ENCODE data around the gene STIM2.

STIM2 gene

DNA sequence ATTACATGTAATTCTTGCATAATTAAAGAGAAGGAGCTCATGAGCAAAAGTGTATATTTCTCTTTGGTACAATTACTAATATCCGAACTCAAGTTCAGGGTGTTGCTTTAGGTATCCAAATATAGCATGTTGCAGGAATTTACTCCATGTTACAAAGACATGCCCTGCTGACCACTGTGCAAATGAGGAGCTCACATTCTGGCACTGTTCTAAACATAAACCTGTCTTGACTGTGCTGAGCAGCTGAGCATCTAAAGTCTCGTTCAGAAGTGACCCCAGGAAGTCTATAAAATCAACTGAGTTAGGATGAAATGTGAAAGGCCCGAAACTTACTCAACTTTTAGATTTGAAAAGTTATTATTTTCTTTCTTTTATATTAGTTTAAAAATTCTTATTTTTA is 124.3 kb downstream of the STIM2 start:
- no peak overlapping the region for H3K9ac ChIP-seq (ENCODE audit: low read length in 5 of 5)
- H3K27me3 ChIP-seq (ENCODE audit: control insufficient read depth in 5 of 5, insufficient read depth in 4 of 5, low read length in 5 of 5) = no peaks in the 10 kb centered on the region
- no peaks in the 10 kb centered on the region for H3K9me3 ChIP-seq (ENCODE audit: control insufficient read depth in 5 of 5, low read length in 5 of 5)
- no peak overlapping the region for H3K4me3 ChIP-seq (ENCODE audit: low read depth in 1 of 5, low read length in 5 of 5)
- no peaks in the 10 kb centered on the region for H3K36me3 ChIP-seq (ENCODE audit: control insufficient read depth in 5 of 5, insufficient read depth in 5 of 5, low read length in 5 of 5)
- no peak overlapping the region for H3K27ac ChIP-seq (ENCODE audit: low read depth, low read length)
- H3K4me1 ChIP-seq (ENCODE audit: control insufficient read depth in 5 of 5, insufficient read depth in 5 of 5, low read length in 5 of 5) = peaks cover 0 to 5% (median 0%) of the 10 kb centered on the region in 5 donors

DNA sequence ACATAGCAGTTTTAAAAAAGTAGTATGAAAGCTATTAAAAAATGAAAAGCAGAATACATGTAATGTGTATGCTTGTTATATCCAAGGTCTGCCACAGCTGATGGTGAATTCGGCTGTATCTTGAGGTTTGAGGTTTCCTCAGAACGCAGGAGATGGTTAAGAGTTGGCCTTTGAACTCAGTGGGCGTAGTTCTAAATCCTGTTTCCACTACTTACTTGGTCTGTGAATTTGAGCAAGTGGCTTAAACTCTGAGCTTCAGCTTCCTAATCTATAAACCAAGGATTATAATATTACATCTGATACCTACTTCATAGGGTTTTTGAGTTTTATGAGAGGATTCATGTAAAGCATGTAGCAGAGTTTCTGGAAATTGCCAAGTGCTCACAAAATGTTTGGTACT is 125.2 kb downstream of the STIM2 start:
- Histone ChIP-seq H3K27me3 (ENCODE audit: control insufficient read depth in 5 of 5, insufficient read depth in 4 of 5, low read length in 5 of 5) (no peaks in the 10 kb centered on the region), H3K4me3 (ENCODE audit: low read depth in 1 of 5, low read length in 5 of 5) (no peak overlapping the region), H3K4me1 (ENCODE audit: control insufficient read depth in 5 of 5, insufficient read depth in 5 of 5, low read length in 5 of 5) (peaks cover 0 to 5% (median 0%) of the 10 kb centered on the region in 5 donors), H3K9ac (ENCODE audit: low read length in 5 of 5) (no peak overlapping the region), H3K9me3 (ENCODE audit: control insufficient read depth in 5 of 5, low read length in 5 of 5) (no peaks in the 10 kb centered on the region), H3K36me3 (ENCODE audit: control insufficient read depth in 5 of 5, insufficient read depth in 5 of 5, low read length in 5 of 5) (no peaks in the 10 kb centered on the region), H3K27ac (ENCODE audit: low read depth, low read length) (no peak overlapping the region)

DNA sequence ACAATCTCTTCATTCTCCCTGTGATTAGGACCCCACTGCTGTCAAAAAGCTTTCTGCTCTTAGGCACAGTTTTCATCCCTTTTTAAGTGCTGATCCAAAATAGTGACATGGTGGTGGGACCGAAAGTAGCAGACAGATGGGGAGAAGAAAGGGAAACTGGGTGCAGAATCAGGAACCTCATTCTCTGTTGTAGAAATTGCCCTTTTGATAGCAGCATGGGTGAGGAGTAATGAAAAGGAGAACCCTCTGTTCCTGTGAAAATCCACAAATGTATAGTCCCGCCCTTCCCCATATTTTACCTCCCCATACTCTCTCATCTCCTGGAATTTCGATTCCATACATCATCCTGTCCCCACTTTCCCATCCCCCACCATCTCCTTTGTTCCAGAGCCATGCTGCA is 126.5 kb downstream of the STIM2 start:
- no peak overlapping the region for H3K9ac ChIP-seq (ENCODE audit: low read length in 5 of 5)
- no peak overlapping the region for H3K27ac ChIP-seq (ENCODE audit: low read depth, low read length)
- H3K27me3 ChIP-seq (ENCODE audit: control insufficient read depth in 5 of 5, insufficient read depth in 4 of 5, low read length in 5 of 5) = no peaks in the 10 kb centered on the region
- H3K4me1 ChIP-seq (ENCODE audit: control insufficient read depth in 5 of 5, insufficient read depth in 5 of 5, low read length in 5 of 5) = peaks cover 0 to 5% (median 0%) of the 10 kb centered on the region in 5 donors
- no peak overlapping the region for H3K4me3 ChIP-seq (ENCODE audit: low read depth in 1 of 5, low read length in 5 of 5)
- no peaks in the 10 kb centered on the region for H3K36me3 ChIP-seq (ENCODE audit: control insufficient read depth in 5 of 5, insufficient read depth in 5 of 5, low read length in 5 of 5)
- H3K9me3 ChIP-seq (ENCODE audit: control insufficient read depth in 5 of 5, low read length in 5 of 5) = no peaks in the 10 kb centered on the region

DNA sequence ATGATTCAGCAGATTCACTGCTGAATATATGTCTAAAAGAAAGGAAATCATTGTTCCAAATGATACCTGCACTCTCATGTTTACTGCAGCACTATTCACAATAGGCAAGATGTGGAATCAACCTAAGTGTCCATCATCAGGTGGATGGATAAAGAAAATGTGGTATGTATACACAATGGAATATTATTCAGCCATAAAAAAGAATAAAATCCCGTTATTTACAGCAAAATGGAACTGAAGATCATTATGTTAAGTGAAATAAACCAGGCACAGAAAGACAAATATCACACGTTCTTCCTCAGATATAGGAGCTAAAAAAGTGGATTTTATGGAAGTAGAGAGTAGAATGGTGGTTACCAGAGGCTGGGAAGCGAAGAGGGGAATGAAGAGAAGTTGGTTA is 130.4 kb downstream of the STIM2 start:
- H3K4me1 ChIP-seq (ENCODE audit: control insufficient read depth in 5 of 5, insufficient read depth in 5 of 5, low read length in 5 of 5) = peaks cover 0 to 5% (median 3%) of the 10 kb centered on the region in 5 donors
- H3K36me3 ChIP-seq (ENCODE audit: control insufficient read depth in 5 of 5, insufficient read depth in 5 of 5, low read length in 5 of 5) = no peaks in the 10 kb centered on the region
- H3K27me3 ChIP-seq (ENCODE audit: control insufficient read depth in 5 of 5, insufficient read depth in 4 of 5, low read length in 5 of 5) = no peaks in the 10 kb centered on the region

DNA sequence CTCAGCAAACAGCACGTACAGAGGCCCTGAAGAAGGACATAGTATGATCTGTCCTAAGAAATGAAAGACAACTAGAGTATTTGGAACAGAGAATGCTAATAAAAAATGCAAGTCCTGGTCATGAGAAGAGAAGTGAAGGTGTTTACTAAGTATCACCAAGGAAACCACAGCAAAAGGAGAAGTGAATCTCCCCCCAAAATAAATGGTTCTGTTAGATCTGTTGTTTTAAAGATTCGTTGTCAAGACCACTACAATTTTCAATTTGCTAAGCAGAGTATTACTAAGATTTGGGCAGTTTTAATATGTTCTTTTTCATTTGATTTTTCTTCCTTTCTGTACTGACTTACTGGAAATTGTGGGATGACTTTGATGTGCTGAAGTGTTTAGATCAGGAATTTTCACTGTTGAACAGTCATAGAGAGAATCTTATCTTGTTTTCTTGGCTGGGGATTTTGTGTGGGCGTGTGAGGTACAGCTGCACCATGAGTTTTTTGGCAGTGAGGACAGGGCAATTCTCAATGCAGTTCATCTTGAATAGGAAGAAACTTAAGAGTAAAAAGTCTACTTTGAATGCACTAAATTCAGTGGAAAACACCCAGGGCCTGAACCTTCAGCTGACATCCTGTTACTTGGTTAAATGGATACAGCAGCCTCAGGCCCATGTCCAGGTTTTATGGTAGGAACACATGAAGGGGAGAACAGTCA is 132.2 kb downstream of the STIM2 start:
- Histone ChIP-seq H3K9me3 (ENCODE audit: control insufficient read depth in 5 of 5, low read length in 5 of 5) (no peaks in the 10 kb centered on the region), H3K27me3 (ENCODE audit: control insufficient read depth in 5 of 5, insufficient read depth in 4 of 5, low read length in 5 of 5) (no peaks in the 10 kb centered on the region), H3K9ac (ENCODE audit: low read length in 5 of 5) (peak overlapping the region in 1 of 5 donors; percentile 35), H3K27ac (ENCODE audit: low read depth, low read length) (no peak overlapping the region), H3K36me3 (ENCODE audit: control insufficient read depth in 5 of 5, insufficient read depth in 5 of 5, low read length in 5 of 5) (peaks cover 0 to 4% (median 0%) of the 10 kb centered on the region in 5 donors), H3K4me1 (ENCODE audit: control insufficient read depth in 5 of 5, insufficient read depth in 5 of 5, low read length in 5 of 5) (peaks cover 0 to 4% (median 3%) of the 10 kb centered on the region in 5 donors), H3K4me3 (ENCODE audit: low read depth in 1 of 5, low read length in 5 of 5) (no peak overlapping the region)

More for the DNA sequence above, 130.4 kb downstream of the STIM2 start:
- H3K4me3 ChIP-seq (ENCODE audit: low read depth in 1 of 5, low read length in 5 of 5) = no peak overlapping the region
- H3K9me3 ChIP-seq (ENCODE audit: control insufficient read depth in 5 of 5, low read length in 5 of 5) = no peaks in the 10 kb centered on the region
- no peak overlapping the region for H3K27ac ChIP-seq (ENCODE audit: low read depth, low read length)
- H3K9ac ChIP-seq (ENCODE audit: low read length in 5 of 5) = no peak overlapping the region

DNA sequence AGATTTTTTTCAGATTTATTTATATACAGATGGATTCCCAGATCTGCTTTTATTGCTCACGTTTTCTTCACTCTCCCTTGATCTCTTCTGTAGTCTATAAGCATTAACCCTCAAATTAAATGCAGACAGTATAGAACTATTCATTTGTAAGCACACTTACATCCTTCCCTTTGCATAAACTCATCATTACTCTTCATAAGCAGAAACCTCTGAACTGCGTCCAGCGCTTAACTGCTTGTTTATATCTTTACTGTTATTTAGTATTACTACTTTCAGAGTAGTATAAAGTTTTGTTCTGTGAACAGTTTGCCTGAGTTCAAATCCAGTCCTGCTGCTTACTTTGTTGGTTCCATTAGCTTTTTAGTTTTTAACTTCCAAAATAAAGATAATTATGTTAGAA is 132.9 kb downstream of the STIM2 start:
- peaks cover 0 to 4% (median 3%) of the 10 kb centered on the region in 5 donors for H3K4me1 ChIP-seq (ENCODE audit: control insufficient read depth in 5 of 5, insufficient read depth in 5 of 5, low read length in 5 of 5)
- no peak overlapping the region for H3K9ac ChIP-seq (ENCODE audit: low read length in 5 of 5)
- H3K4me3 ChIP-seq (ENCODE audit: low read depth in 1 of 5, low read length in 5 of 5) = no peak overlapping the region
- H3K9me3 ChIP-seq (ENCODE audit: control insufficient read depth in 5 of 5, low read length in 5 of 5) = no peaks in the 10 kb centered on the region
- H3K27me3 ChIP-seq (ENCODE audit: control insufficient read depth in 5 of 5, insufficient read depth in 4 of 5, low read length in 5 of 5) = no peaks in the 10 kb centered on the region
- peaks cover 0 to 4% (median 0%) of the 10 kb centered on the region in 5 donors for H3K36me3 ChIP-seq (ENCODE audit: control insufficient read depth in 5 of 5, insufficient read depth in 5 of 5, low read length in 5 of 5)
- no peak overlapping the region for H3K27ac ChIP-seq (ENCODE audit: low read depth, low read length)

DNA sequence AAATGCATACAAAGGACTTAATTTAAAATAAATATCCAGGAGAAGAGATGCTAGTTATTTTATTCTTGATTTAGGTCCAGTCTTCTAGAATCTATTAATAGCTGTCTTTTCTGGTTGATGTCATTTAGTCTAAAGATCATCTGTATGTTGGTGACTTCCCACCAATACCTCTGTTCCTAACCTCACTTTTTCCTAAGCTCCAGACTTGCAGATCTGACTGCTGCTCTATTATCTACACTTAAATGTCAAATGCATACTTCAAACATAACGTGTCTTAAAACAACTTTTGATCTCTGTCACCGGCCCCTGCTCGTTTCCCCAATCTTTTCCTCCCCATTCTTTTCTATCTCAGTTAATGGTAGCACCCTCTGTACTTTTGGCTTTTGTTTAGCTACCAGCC is 133.3 kb downstream of the STIM2 start:
- Histone ChIP-seq H3K4me3 (ENCODE audit: low read depth in 1 of 5, low read length in 5 of 5) (no peak overlapping the region), H3K27me3 (ENCODE audit: control insufficient read depth in 5 of 5, insufficient read depth in 4 of 5, low read length in 5 of 5) (no peaks in the 10 kb centered on the region), H3K4me1 (ENCODE audit: control insufficient read depth in 5 of 5, insufficient read depth in 5 of 5, low read length in 5 of 5) (peaks cover 0 to 4% (median 3%) of the 10 kb centered on the region in 5 donors), H3K9me3 (ENCODE audit: control insufficient read depth in 5 of 5, low read length in 5 of 5) (no peaks in the 10 kb centered on the region), H3K36me3 (ENCODE audit: control insufficient read depth in 5 of 5, insufficient read depth in 5 of 5, low read length in 5 of 5) (peaks cover 0 to 4% (median 0%) of the 10 kb centered on the region in 5 donors), H3K9ac (ENCODE audit: low read length in 5 of 5) (no peak overlapping the region), H3K27ac (ENCODE audit: low read depth, low read length) (no peak overlapping the region)

DNA sequence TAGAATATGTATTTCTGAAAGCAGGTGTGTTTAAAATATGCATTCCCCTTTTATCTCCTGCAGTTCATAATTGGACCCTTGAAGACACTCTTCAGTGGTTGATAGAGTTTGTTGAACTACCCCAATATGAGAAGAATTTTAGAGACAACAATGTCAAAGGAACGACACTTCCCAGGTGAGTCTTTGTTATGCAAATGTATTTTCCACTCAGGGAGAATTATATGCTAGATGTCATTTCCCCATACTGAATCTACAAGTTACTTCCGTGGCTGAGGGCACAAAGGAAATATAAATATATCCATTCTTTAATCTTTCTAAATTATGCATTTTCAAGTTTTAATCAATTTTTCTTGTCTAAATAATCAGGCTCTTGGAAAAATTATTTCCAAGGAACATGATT is 134.7 kb downstream of the STIM2 start:
- Histone ChIP-seq H3K27me3 (ENCODE audit: control insufficient read depth in 5 of 5, insufficient read depth in 4 of 5, low read length in 5 of 5) (no peaks in the 10 kb centered on the region), H3K4me1 (ENCODE audit: control insufficient read depth in 5 of 5, insufficient read depth in 5 of 5, low read length in 5 of 5) (peaks cover 0 to 4% (median 3%) of the 10 kb centered on the region in 5 donors), H3K36me3 (ENCODE audit: control insufficient read depth in 5 of 5, insufficient read depth in 5 of 5, low read length in 5 of 5) (peaks cover 0 to 4% (median 0%) of the 10 kb centered on the region in 5 donors), H3K4me3 (ENCODE audit: low read depth in 1 of 5, low read length in 5 of 5) (no peak overlapping the region), H3K27ac (ENCODE audit: low read depth, low read length) (no peak overlapping the region), H3K9me3 (ENCODE audit: control insufficient read depth in 5 of 5, low read length in 5 of 5) (no peaks in the 10 kb centered on the region), H3K9ac (ENCODE audit: low read length in 5 of 5) (no peak overlapping the region)

DNA sequence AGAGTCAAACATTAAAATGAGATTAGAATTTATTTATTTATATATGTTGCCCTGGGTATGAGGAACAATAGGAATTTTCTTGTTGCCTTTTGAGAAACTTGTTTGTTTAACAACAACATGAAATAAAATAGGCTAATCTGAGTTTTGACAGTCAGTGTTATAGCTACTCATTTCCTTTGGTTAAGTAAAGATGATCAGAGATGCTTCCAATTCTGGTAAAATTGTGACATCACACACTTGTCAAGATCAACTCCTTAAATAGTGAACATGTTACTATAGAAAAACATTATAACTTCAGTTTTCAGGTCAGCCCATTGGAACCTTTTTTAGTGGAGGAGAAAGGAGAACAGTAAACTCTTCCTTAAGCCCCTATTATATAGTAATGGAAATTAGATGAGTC is 136.1 kb downstream of the STIM2 start:
- no peak overlapping the region for H3K27ac ChIP-seq (ENCODE audit: low read depth, low read length)
- no peaks in the 10 kb centered on the region for H3K27me3 ChIP-seq (ENCODE audit: control insufficient read depth in 5 of 5, insufficient read depth in 4 of 5, low read length in 5 of 5)
- H3K9me3 ChIP-seq (ENCODE audit: control insufficient read depth in 5 of 5, low read length in 5 of 5) = no peaks in the 10 kb centered on the region
- H3K4me1 ChIP-seq (ENCODE audit: control insufficient read depth in 5 of 5, insufficient read depth in 5 of 5, low read length in 5 of 5) = peaks cover 0 to 4% (median 3%) of the 10 kb centered on the region in 5 donors
- no peak overlapping the region for H3K4me3 ChIP-seq (ENCODE audit: low read depth in 1 of 5, low read length in 5 of 5)
- H3K9ac ChIP-seq (ENCODE audit: low read length in 5 of 5) = no peak overlapping the region
- H3K36me3 ChIP-seq (ENCODE audit: control insufficient read depth in 5 of 5, insufficient read depth in 5 of 5, low read length in 5 of 5) = peaks cover 0 to 4% (median 0%) of the 10 kb centered on the region in 5 donors

DNA sequence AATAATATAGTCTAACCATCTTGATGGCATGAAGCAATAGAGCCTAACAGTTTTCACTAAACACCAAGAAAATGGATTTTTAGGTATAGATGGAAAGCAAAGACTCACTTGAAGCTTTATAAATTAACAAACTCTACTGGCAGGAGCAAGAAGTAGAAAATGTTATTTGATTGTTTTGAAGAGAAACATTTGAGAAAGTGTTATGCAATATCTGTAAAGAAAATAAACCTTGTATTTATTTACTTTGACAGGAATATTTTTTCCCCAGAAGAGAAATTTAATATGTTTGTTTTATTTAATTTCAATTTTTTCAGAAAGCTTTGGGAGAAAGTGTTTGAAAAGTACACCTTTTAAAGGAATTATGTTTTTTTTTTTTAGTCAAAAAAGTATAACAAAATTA is 139.0 kb downstream of the STIM2 start:
- Histone ChIP-seq H3K9ac (ENCODE audit: low read length in 5 of 5) (no peak overlapping the region), H3K4me1 (ENCODE audit: control insufficient read depth in 5 of 5, insufficient read depth in 5 of 5, low read length in 5 of 5) (no peaks in the 10 kb centered on the region), H3K27me3 (ENCODE audit: control insufficient read depth in 5 of 5, insufficient read depth in 4 of 5, low read length in 5 of 5) (no peaks in the 10 kb centered on the region), H3K9me3 (ENCODE audit: control insufficient read depth in 5 of 5, low read length in 5 of 5) (no peaks in the 10 kb centered on the region), H3K36me3 (ENCODE audit: control insufficient read depth in 5 of 5, insufficient read depth in 5 of 5, low read length in 5 of 5) (peaks cover 0 to 10% (median 4%) of the 10 kb centered on the region in 5 donors), H3K27ac (ENCODE audit: low read depth, low read length) (no peak overlapping the region), H3K4me3 (ENCODE audit: low read depth in 1 of 5, low read length in 5 of 5) (no peak overlapping the region)

All from subcutaneous abdominal adipose tissue (tissue), 5 donors.